GM18519 (cell line): ENCODE results near the gene SEC61A1.

Source experiments
- ATAC-seq: cut with Tn5 transposase; IDR thresholded peaks from one replicate; pipeline ENCODE4 v1.9.1; 2021; ENCODE audit warnings: mild to moderate bottlenecking, moderate library complexity; ENCODE audit not compliant: unreplicated experiment, low FRiP score

SEC61A1 gene

DNA sequence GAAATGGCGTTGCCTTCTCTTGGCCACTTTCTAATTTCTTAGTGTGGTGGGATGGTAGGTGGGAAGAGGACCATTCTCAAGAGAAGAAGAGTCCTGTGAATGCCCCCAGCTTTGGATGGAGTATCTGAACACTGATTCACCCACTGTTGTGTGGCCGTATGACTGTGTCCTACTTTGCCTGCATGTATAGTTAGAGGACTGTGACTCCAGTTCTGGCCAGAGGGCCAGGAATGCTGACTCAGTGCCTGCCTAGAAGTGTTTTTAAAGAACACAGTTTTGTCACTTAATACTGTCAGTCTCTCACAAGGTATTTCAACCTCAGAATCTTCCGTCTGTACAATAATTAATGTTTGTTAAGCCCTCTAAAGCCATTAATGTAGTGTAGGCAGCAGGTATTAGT is 2.1 kb downstream of the SEC61A1 start:
- no peak for ATAC-seq

DNA sequence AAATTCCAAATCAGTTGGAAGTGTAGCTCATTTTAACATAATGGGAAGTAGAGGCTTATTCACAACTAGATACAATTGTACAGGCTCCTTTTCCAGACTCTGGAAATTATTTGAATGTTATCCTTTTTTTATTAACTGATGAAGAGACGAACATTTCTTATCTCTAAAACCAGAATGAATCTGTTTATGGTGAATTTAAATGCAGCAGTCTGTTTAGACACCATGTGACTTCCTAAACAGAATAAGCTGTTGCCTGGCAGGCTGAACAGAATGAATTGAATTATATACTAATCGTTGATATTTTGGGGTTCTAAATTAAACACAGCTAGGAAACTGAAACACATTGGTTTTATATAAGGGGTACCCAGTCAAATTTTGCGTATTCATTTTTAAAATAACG is 4.0 kb downstream of the SEC61A1 start:
- no peak for ATAC-seq

DNA sequence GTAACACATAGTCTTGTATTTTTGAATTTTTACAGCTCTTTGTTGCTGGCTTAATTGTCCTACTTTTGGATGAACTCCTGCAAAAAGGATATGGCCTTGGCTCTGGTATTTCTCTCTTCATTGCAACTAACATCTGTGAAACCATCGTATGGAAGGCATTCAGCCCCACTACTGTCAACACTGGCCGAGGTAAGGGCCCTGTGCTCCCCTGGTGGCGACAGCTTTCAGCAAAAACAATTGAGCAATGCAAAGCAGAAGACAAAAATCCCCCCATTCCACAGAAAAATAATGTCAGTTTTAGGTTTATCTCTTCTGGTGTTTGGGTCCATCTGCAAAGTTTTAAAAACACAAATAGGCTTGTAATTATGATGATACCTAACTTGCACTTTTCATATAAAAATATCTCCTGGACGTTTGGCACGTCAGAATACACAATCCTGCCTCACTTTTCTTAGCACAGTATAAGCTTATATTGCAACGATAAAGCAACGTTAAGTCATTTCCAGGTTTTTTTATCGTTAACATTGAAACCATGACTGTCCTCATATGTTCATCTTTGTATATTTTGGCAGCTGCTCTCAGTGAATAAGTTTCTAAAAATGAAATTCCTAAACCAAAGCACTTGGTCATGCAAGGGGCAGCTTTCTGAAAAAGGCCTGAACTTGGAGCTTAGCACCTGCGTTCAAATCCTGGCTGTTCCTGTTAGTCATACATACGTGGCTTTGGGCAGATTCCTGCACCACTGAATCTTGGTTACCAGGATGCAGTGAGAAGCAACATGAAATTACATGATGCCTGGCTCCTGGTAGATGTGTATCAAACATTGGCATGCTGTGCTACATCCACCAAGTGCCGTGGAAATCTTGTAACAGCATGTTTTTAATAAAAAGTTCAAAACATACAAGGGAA is 8.5 kb downstream of the SEC61A1 start:
- ATAC-seq: no peak

DNA sequence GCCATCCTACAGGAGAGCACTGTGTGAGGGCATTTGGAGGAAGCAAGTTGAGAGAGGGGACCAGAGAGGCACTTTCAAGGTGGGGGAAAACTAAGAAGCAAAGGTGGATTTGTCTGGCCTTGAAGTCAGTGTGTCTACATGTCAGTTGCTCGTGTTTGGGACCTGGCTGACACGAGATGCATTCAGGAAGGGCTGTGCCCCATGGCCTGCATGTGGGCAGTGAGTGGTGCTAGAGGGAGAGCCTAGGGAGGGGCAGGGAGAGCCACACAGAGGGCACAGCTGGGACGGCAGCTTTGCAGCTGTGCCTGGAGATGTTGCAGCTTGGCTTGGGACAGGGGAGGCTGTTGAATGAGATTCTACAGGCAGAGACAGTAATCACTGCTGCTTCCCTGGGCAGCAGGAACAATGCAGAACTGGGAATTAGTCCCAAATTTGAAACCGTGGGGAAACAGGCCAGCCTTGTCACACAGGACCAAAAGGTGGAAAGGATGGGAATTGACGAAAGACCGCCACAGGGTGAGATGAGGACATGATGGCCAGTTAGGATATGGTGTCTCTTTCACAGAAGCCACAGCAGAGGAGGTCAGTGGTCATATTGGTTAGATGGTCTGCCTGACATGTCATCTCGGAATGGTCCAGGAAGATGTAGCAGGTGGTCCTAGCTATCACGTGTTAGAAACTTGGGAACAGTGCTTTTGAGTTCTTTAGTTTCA is 10.0 kb downstream of the SEC61A1 start:
- no peak for ATAC-seq

DNA sequence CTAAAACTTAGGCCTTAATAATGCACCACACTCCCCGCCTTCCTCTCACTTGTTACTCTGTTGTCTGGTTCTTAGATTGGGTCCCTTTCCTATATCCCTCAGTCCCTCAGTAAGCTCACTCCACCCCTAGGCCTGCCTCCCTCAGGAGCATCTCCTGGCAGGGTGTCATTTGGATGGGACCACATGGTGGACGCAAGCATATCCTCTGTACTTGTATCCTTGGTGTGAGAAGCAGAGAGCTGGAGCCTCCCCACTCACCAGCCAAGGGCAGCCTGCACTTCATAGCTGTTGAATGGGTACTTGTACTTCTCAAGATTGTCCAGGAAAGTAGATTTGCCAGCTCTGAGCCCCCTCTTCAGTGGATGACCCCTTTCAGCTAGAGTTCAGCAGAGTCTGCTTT is 11.6 kb downstream of the SEC61A1 start:
- ATAC-seq: no peak

DNA sequence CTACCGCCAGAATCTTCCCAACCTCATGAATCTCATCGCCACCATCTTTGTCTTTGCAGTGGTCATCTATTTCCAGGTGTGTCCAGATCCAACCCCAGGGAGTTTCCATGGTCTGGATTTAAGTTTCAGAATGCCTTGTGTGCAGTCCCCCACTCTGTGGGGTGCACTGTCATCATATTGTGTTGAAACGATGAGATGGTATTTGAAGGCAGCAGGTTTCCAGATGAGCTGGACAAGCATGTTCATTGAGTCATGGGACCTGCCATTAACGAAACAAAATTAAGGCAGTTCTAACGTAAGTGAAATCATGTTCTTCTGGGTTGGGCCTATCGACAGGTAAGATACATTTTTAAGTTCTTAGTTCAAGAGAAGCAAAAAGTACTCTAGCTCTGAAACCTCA is 12.7 kb downstream of the SEC61A1 start:
- no peak for ATAC-seq

DNA sequence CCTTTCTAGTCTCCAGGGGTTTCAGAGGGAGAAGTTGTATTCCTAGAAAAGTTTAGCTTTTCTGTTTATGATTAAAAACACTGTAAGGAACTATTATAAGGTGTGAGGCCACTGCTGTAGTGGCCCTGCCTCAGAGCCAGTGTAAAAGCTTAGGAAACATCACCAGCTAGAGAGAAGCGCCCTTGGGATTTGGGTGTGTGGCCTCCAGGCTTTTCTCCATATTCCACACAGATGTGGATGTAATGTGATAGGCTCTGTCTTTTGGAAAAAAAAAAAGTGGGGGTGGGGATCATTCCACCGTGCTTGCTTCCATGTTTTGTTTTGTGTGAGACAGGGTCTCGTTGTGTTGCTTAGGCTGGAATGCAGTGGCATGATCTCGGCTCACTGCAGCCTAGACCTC is 13.9 kb downstream of the SEC61A1 start:
- ATAC-seq: no peak

DNA sequence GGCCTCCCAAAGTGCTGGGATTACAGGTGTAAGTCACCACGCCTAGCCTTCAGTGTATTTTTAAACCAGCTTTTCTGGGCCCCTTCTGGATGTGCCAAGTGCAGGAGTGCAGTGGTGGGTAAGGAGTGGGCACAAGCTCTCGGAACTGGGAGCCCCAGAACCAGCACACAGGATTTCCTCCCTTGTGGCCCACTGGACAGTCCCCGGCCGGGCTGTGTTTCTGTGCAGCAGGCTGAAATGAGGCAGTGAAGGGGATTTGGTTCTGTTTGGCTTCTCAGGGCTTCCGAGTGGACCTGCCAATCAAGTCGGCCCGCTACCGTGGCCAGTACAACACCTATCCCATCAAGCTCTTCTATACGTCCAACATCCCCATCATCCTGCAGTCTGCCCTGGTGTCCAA is 14.4 kb downstream of the SEC61A1 start:
- ATAC-seq: no peak

DNA sequence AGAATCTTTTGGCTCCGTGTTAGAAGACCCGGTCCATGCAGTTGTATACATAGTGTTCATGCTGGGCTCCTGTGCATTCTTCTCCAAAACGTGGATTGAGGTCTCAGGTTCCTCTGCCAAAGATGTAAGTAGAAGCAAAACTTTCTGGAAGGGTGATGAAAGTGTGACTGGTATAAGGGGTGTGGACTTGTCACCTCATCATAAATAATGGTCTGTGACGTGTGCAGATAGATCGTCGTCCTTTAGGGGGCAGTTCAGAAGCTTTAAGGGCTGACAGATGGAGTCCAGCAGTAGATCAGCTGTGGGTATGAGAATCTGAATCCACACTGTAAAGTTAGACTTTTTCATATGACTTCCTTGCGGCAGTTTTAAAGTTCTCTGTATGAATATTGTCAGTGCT is 15.3 kb downstream of the SEC61A1 start:
- ATAC-seq: no peak

DNA sequence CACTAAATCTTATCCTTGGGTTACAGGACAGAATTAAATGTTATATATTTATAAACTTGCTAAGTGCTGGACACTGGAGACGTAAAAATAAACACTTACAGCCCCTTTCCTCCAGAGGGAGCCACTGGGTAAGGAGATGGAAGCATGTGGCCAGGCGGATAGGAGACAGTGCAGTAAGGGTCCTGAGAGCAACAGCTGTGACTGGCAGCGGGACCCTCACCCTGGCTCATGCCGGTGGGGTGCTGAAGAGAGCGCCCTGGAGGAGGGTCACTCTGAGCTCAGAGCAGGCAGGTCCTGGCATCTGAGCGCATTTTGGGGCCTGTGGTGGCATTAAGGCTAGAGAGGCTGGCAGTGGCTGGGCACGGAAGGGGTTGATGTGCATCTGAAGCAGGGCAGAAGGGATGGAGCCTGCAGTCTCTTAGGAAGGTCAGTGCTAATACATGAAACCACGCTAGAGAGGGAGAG is 16.0 kb downstream of the SEC61A1 start:
- ATAC-seq: no peak

DNA sequence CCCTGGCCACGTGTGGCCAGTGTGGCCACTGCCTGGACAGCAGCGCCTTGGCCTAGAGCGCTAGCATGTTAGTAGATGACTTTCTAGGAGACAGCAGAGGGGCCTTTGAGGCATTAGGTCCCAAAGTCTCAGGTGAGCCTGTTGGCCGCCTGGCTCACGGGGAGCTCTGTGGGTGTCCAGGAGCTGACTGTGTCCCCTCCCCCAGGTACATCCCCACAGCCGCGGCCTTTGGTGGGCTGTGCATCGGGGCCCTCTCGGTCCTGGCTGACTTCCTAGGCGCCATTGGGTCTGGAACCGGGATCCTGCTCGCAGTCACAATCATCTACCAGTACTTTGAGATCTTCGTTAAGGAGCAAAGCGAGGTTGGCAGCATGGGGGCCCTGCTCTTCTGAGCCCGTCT is 17.0 kb downstream of the SEC61A1 start:
- ATAC-seq: no peak

DNA sequence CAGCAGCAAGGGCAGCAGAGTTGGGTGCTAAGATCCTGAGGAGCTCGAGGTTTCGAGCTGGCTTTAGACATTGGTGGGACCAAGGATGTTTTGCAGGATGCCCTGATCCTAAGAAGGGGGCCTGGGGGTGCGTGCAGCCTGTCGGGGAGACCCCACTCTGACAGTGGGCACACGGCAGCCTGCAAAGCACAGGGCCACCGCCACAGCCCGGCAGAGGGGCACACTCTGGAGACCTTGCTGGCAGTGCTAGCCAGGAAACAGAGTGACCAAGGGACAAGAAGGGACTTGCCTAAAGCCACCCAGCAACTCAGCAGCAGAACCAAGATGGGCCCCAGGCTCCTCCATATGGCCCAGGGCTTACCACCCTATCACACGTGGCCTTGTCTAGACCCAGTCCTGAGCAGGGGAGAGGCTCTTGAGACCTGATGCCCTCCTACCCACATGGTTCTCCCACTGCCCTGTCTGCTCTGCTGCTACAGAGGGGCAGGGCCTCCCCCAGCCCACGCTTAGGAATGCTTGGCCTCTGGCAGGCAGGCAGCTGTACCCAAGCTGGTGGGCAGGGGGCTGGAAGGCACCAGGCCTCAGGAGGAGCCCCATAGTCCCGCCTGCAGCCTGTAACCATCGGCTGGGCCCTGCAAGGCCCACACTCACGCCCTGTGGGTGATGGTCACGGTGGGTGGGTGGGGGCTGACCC is 18.8 kb downstream of the SEC61A1 start:
- ATAC-seq: no peak

DNA sequence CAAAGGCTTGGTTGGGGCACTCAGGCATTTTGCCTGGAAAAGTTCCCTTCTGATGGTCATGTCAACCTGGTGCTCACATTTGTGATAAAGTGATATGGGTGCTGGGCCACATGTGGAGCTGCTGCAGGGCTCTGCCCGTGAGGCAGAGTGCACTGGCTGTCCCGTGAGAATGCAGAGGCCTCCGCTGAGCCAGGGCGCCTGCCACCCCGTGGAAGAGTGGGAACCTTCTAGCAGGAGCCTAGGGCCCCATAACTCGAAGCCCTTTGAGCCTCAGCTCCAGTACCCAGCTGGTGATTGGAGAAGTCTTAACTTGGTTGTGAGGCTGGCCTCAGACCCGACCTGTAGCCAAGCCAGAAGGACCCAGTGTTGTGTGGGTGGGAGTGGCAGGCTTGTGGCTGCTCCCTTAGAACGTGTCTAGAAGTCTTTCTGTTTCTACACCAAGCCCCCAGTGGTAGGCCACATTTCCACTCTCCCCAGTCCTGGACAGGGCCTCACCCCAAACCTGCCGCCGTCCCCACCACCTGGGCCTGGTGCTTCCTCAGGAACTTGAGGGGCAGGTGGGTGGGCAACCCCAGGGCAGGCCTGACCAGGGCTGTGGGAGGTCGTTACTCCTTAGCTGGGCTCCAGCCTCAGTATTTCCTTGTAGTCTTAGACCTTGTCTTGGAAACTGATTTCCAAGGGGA is 19.7 kb downstream of the SEC61A1 start:
- ATAC-seq: no peak

DNA sequence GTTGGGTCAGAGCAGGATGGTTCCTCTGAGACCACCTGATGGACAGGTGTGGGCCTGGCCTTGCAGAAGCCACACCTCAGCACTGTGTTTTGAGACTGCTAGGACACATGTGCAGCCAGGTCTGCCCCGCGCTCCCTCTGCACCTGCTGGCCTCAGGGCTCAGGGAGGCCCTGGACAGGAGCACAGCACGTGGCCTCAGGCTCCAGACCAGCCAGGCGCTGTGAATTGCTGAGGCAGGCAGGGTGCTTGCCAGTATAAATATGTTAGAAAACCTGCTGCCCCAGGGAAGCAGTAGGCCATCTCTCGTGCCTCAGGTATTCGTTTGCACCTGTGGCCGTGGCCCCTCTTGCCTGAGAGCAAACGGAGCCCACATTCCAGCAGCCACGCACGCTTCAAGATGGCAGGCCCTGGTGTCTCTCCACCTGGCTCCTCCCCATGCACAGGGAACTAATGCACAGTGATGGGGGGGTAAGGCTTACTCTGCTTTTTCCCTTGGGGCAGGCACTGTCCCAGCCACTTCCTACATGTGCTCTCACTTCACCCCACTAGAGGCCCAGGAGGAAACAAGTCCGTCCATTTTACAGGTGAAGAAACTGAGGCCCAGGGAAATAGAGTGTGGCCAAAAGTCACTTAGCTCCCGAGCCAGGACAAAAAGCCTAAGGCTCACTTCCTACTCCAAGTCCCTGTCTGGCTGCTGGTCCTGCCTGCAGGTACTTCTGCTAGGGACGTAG is 20.4 kb downstream of the SEC61A1 start:
- no peak for ATAC-seq

DNA sequence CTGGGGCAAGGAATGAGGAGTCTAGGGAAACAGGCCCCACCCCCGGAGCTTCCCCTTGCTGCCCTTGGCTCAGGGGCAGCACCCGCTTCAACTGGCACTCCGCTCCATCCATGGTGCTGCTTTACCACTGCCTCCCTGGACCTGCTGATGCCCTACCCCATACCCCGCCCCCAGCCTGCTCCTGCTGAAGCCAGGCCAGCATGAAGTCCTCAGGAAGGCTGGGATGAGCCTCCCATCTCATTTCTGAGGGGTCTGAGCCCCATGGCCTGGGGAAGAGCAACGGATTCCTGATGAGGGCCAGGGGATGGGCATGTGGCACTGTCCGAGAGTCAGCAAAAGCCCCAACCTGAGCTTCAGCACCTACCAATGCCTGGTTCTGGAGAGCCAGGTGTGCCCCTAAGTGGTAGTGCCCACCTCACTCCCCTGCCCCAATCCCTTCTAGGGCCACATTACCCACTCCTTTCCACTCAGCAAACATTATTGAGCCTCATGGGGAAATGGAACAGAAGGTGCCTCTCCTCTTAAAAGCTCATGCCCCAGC is 21.0 kb downstream of the SEC61A1 start:
- no peak for ATAC-seq

DNA sequence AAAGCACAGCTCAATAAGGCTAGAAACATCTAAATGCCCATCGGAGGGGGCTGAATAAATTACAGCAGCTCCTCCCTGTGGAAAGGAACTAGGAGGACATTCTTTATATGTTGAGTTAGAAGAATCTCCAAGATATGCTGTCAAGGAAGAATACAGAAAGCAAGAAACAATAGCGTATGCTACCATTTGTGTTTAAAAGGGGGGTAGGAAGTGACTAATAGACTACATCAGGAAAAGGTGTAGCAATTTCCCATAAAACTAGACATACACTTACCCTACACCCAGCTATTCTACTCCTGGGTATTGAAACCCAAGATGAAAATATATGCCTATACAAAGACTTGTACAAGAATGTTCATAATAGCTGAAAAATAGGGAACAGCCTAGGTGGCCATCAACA is 21.6 kb downstream of the SEC61A1 start:
- ATAC-seq: no peak

DNA sequence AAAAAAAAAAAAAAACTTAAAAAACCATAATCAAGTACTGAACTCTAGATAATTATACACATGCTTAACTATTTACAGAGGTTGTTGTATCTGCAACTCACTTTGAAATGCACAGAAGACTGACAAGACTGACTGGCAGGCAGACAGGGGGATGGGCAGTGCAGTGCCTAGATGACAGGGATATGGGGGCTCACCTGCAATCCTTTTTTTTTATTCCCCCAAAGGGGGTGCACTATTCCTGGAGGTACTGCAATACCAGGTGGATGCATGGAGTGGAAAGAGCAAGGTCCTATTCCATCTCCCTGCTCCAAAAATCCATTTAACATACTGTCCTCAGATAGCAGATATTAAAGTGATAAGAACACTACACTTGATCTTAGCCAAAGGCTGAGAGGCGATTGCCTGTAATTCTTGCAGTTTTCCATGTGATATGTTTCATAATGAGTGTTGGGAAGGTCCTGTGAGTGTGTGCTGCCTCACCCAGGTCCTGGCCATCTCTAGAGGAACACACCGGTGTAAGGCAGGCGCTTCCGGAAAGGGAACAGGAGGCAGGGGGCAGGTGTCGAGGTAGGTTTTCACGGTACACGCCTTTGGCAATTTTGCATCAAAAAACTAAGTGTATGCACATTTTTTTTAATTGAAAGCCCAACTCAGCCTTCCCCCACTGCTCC is 22.7 kb downstream of the SEC61A1 start:
- no peak for ATAC-seq

DNA sequence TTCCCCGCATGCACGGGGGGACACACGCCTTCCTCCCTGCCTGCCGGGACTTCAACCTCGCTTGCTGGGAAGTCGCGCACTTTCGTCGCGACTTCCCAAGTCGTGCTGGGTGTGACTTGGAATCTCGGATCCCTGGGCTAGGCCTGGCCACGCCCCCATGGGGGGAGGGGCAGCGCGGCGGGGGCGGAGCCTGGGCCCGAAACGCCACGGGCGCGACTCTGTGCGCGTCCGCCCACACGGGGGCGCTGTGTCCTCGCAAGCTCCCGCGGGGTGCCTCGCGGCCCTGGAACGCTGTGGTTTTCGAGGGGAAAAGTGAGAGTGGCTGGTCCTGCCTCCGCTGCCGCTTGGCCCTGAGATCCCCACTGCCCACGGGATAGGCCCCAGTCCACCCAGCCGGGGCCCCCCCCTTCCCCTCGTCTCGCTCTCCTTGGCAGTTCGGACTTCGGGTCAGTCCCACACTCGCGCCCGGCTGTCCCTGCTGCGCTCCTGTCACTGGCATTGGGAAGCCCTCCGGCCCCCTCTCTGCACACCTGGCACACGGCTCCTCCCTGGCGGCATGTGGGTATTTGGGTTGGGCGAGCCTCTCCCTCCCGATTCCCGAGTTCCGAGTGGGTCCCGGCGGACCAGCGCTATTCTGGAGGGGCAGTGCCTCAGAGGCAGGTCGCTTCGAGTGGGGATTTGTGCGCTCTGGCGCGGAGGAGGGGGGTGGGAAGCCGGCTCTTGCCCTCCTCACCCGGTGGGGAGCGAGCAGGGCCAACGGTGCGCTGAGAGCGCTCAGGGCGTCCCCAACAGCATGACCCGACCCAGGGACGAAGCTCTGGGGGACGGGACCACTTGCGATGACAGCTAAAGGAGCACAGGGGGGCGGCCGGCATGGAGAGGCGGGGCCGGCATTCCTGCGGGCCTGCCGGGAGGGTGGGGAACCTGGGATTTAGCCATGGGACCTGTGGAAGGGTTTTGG is 23.6 kb downstream of the SEC61A1 start:
- no peak for ATAC-seq
